Large intestine (tissue), 3 donors: ENCODE results near the gene CYS1. TPM values are rescaled to one million over a fixed set of nuclear protein-coding genes. Genes with fewer than 3 reads are reported as not detected.
"Not testable (repeated sequence)": the region's sequence is repeated elsewhere in the genome, so short reads cannot be mapped to it uniquely, and the experiment has no call there.

ENCODE experiments used
- DNase-seq, 2 donors: peaks; one replicate each; pipeline versions ENCODE4 v3.0.0 to v3.0.0-alpha.2; 2013
- H3K27ac ChIP-seq: one replicate; pipeline ENCODE4 v1.5.1; 2013; ENCODE audit warnings: low read length
- H3K27me3 ChIP-seq: 2 replicates; pipeline ENCODE4 v1.6.1; 2013; ENCODE audit warnings: low read length; ENCODE audit not compliant: control insufficient read depth, insufficient read depth
- H3K36me3 ChIP-seq: 2 replicates; pipeline ENCODE4 v1.6.1; 2013; ENCODE audit warnings: low read length; ENCODE audit not compliant: control insufficient read depth, insufficient read depth
- H3K4me1 ChIP-seq: one replicate; pipeline ENCODE4 v1.6.1; 2013; ENCODE audit warnings: low read length; ENCODE audit not compliant: control insufficient read depth, insufficient read depth
- H3K4me3 ChIP-seq: one replicate; pipeline ENCODE4 v1.5.1; 2013; ENCODE audit warnings: low read length
- H3K9me3 ChIP-seq: one replicate; pipeline ENCODE4 v1.6.1; 2013; ENCODE audit warnings: mild to moderate bottlenecking, low read depth, low read length, moderate library complexity; ENCODE audit not compliant: control insufficient read depth
- WGBS: methylation state at CpG from one replicate; pipeline ENCODE4 v1.1.5; 2013; ENCODE audit warnings: low lambda C conversion rate; ENCODE audit not compliant: insufficient coverage; 5-methylcytosine and 5-hydroxymethylcytosine counted together
- polyA plus RNA-seq: library from polyadenylated mRNA; unstranded; fragments of 120-200 nt; gene quantifications from one replicate; pipeline ENCODE4 v1.2.1, GENCODE V29; 2013

Gene CYS1
- polyA plus RNA-seq, 1 donor: 22.1 TPM

DNA sequence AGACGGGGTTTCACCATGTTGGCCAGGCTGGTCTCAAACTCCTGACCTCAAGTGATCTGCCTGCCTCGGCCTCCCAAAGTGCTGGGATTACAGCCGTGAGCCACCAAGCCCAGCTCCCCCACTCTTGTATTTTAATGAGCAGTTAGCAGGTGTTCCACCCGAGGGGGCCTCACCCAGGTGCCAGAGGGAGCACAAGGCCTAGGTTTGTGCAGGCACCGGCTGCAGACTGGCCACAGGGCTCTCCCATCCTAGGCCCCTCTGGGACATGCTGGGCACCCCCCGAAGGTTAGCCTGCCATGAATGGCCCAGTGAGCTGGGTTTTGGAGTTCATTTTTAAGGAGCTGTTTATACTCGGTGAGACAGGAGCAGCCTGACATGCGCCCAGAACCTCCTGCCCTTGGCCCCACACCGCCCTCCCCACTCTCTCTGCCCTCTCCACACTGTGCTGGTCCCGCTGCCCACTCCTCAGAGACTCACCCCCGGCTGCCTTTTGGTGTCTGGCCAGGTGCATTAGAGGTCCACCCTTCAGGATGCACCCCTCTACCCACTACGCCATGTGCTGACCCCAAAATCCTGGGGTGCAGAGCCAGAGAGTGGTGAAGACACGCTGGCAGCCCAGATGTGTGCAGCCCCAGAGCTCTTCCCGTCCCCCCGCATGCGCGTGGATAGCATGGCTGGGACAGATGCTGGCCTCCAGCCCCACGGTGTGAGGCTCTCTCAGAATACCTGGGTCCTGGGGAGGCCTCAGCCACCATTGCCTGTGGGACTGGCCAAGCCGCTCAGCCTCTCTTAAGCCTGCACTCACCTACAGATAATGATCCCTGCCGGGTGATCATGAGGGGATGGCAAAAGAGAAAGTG is 48.1 kb downstream of the CYS1 start:
- Histone ChIP-seq H3K4me1 (peaks cover 19% of the 10 kb centered on the region), H3K9me3 (no peaks in the 10 kb centered on the region), H3K4me3 (no peak overlapping the region), H3K36me3 (no peaks in the 10 kb centered on the region), H3K27me3 (no peaks in the 10 kb centered on the region), H3K27ac (no peak overlapping the region)
- no peak for DNase-seq
- WGBS: no CpG with 5 or more reads among the region's 20 CpGs

DNA sequence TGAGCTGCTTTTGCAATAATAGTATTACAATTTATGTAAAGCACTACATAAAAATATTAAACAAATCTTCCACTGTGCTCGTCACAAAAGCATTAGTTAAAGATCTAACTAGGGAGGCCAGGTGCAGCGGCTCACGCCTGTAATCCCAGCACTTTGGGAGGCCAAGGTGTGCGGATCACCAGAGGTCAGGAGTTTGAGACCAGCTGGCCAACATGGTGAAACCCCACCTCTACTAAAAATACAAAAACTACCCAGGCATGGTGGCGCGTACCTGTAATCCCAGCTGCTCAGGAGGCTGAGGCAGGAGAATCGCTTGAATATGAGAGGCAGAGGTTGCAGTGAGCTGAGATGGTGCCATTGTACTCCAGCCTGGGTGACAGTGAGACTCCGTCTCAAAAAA is 49.4 kb downstream of the CYS1 start:
- DNase-seq, H3K27me3 ChIP-seq, H3K9me3 ChIP-seq, H3K36me3 ChIP-seq: not testable (repeated sequence)
- H3K4me3 ChIP-seq: peak overlapping the region; percentile 43
- H3K4me1 ChIP-seq: peaks cover 19% of the 10 kb centered on the region
- WGBS: no CpG with 5 or more reads among the region's 8 CpGs
- H3K27ac ChIP-seq: peak overlapping the region; percentile 67

DNA sequence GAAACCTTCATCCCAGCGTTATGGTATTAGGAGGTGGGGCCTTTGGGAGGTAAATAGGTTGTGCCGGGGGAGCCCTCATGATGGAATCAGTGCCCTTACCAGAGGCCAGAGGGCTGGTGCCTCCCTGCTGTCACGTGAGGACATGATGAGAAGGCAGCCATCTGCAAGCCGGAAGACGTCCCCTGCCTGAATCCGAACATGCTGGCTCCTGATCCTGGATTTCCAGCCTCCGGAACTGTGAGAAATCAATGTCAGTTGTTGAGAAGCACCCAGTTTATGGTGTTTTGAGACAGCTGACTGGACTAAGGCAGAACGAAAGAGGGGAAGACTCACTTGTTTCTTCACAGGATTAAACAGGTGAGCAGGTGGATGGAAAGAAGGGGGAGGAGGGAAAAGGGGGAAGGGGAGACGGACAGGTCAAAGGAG is 49.9 kb downstream of the CYS1 start:
- H3K4me3 ChIP-seq: peak overlapping the region; percentile 43
- H3K36me3 ChIP-seq: no peaks in the 10 kb centered on the region
- no peaks in the 10 kb centered on the region for H3K9me3 ChIP-seq
- WGBS: 8% methylated on average over 2 of the region's 9 CpGs
- peak; percentile 81 to 90 for DNase-seq
- no peaks in the 10 kb centered on the region for H3K27me3 ChIP-seq
- peaks cover 19% of the 10 kb centered on the region for H3K4me1 ChIP-seq
- H3K27ac ChIP-seq: peak overlapping the region; percentile 67

DNA sequence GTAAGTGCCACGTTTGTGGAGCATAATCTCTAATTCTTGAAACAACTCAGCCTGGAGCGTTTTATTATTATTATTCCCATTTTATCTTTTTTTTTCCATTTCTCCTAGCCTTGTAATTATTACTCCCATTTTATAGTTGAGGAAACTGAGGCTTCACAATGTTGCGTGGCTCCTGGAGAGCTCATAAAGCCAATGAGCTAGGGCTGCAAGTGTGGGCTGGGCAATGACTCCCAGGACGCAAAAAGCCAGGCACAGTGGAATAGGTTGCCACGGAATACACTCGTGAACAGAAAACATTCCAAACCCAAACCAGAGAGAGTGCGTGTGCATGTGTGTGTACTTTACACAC is 50.4 kb downstream of the CYS1 start:
- DNase-seq: no peak
- H3K4me3 ChIP-seq: peak overlapping the region; percentile 43
- 60% methylated on average over 1 of the region's 7 CpGs for WGBS

DNA sequence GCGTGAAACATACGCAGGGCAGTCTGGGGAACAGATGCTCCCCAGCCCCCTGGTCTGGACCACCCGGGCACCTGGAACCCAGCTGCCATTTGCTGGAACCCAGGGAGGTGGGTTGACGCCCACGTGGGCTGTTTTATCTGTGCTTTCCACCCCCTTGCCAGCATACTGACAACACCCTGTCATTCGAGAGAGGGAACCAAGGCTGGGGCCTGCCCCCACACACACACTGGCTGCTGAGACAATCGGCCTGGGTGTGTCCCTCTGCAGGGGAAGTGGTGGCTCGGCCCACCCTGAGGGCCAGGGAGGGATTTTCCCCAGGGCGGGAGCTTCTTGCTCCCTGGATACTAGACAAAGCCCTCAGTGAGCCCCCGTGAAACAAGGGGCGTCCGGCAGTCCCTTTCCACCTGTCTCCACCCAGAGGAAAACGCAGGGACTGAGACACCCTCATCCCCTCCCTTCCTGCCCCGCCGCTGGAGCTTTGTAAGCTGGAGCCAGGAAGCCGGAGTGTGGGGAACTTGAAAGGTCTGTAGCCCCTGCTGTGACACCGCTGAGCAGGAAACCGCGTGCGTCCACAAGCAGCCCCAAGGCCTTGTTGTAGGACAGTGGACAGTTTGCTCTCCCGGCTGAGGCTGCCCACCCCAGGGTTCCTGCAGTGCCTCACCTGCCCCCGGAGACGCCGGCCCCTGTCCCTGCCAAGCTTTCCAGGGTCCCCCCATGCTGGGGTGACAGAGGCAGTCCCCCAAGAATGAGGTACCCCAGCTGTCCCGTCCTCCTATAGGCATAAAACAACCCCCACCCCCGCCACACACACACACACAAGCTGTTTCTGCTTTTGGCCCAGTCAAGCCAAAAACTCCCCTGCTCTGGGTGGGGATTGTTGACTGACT is 51.0 kb downstream of the CYS1 start:
- WGBS: no CpG with 5 or more reads among the region's 26 CpGs
- DNase-seq: peak; percentile 53 to 79
- Histone ChIP-seq H3K27me3 (no peaks in the 10 kb centered on the region), H3K27ac (peak overlapping the region; percentile 67), H3K4me3 (no peak overlapping the region), H3K36me3 (no peaks in the 10 kb centered on the region), H3K4me1 (peaks cover 19% of the 10 kb centered on the region), H3K9me3 (no peaks in the 10 kb centered on the region)

More for the DNA sequence above, 50.4 kb downstream of the CYS1 start:
- H3K4me1 ChIP-seq: peaks cover 19% of the 10 kb centered on the region
- H3K9me3 ChIP-seq: no peaks in the 10 kb centered on the region
- peak overlapping the region; percentile 67 for H3K27ac ChIP-seq
- no peaks in the 10 kb centered on the region for H3K36me3 ChIP-seq
- no peaks in the 10 kb centered on the region for H3K27me3 ChIP-seq

DNA sequence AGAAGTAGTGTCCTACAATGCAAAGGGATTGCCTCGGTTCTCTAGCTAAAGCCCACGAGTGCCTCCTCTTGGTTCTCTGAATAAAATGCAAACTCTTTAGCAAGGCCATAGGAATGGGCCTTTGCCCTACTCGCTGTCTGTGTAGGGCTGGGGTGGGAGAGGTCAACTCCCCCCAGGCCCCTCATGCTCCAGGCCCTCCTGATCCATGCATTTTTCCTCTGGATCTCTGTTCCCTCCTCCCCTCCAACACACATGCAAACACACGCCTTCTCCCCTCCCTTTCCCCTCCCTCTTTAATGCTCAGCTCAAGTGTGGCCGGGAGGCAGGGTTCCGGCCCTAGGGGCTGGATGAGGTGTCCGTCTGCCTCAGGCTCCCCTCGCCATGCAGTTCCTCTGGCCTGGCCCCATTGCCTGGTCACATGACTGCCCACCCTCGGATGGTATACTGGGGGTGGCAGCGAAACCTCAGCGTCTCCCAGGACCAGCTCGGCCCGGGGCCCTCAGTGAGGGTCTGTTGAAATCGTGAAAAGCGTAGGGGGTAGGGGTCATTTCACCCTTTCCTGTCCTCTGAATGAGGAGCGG is 51.7 kb downstream of the CYS1 start:
- H3K4me1 ChIP-seq: peaks cover 20% of the 10 kb centered on the region
- H3K9me3 ChIP-seq: no peaks in the 10 kb centered on the region
- no peaks in the 10 kb centered on the region for H3K27me3 ChIP-seq
- no CpG with 5 or more reads among the region's 16 CpGs for WGBS
- no peak overlapping the region for H3K4me3 ChIP-seq
- no peak for DNase-seq
- H3K36me3 ChIP-seq: no peaks in the 10 kb centered on the region
- H3K27ac ChIP-seq: no peak overlapping the region

DNA sequence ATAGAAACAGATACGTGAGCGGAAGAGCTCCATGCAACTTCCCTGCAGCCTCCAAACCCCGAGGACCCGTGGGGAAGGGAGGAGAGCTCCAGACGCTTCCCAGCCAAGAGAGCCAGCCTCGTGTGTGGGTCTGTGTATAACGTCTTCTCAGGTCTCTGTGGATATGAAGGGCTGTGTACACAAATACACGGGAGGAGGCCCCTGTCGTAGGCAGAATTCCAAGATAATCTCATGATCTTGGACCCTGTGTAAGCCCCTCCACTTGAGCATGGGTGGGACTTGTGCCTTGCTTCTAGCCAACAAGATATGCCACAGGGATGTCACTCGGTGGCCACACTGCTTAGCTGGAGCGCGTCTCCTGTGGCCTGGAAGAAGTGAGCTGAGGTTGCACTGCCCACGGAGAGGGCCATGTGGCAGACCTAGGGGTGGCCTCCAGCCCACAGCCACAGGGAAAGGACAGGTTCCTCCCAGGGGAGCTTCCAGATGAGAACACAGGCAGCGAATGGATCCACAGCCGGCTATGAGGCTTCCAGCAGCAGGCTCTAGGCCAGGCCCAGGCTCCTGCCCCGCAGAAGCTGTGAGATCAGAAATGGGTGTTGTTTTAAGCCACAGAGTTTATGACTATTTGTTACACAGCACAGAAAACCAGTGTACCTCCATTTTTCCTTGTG is 52.4 kb downstream of the CYS1 start:
- no peaks in the 10 kb centered on the region for H3K9me3 ChIP-seq
- peaks cover 27% of the 10 kb centered on the region for H3K4me1 ChIP-seq
- H3K4me3 ChIP-seq: no peak overlapping the region
- H3K27me3 ChIP-seq: no peaks in the 10 kb centered on the region
- no peak overlapping the region for H3K27ac ChIP-seq
- no CpG with 5 or more reads among the region's 16 CpGs for WGBS
- no peaks in the 10 kb centered on the region for H3K36me3 ChIP-seq
- no peak for DNase-seq

DNA sequence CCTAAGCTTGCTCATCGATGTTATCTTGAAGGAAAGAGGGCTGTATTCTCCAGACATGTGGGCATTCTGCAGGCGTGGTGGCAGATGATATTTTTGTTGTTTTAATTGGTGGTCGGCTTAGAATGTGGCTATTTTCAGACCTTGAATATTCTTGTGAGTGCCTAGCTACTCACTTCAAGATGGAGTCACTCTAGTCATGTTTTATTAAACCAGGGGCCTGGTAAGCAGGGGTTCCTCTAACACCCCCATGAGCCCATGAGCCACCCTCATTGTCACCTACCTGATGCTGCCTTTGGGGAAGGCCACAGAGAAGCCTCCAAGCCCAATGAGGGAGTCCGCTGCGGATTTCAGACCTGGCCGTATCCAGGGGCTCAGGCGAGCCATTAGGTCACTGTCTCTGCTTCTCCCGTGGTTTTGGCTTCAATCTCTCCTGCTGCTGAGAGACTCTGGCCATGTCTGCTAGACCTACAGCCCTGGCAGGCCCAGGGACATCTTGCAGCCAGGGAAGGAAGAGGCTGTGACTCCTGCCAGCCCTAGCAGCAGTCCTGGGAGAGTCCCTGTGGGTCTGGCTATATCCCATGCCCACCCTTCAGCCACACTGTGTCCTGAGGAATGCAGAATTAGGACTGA is 53.2 kb downstream of the CYS1 start:
- no peaks in the 10 kb centered on the region for H3K27me3 ChIP-seq
- no peak overlapping the region for H3K27ac ChIP-seq
- no CpG with 5 or more reads among the region's 8 CpGs for WGBS

DNA sequence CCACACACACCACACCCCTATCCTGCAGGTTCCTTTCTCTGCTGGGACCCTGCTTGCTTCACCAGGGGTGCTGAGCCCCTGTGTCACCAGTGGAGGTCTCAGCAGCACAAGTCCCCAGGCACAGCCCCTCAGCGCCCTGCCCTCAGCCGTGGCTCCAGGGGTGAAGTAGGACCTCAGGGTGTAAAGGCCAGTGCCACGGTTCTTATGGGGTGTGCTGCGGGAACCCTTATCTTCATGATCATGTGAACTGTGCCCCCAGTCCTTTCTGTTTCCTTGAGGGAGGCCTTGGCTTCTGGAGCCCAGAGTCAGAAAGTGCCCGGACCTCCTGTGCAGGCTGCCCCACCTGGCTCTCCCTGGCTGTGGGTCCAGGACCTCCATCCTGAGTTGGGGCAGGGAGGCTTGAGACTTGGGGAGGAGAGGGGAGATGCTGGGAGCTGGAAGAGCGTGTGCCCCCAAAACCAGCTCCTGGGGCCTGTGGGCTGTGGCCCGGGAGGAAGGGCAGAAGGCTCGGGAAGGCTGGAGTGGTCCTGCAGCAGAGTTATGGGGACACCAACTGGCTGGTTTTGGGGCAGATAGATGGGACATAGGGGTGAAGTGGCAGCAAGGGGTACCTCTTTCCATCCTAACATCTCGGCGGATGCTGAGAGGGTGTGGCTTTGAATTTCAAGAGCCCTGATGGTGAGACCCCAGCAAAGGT is 57.1 kb downstream of the CYS1 start:
- Histone ChIP-seq H3K4me1 (peaks cover 18% of the 10 kb centered on the region), H3K9me3 (no peaks in the 10 kb centered on the region), H3K4me3 (no peak overlapping the region), H3K27me3 (no peaks in the 10 kb centered on the region), H3K36me3 (no peaks in the 10 kb centered on the region), H3K27ac (peak overlapping the region; percentile 72)
- WGBS: no CpG with 5 or more reads among the region's 10 CpGs
- peak; percentile 68 to 88 for DNase-seq

More for the DNA sequence above, 53.2 kb downstream of the CYS1 start:
- Histone ChIP-seq H3K9me3 (no peaks in the 10 kb centered on the region), H3K4me1 (peaks cover 33% of the 10 kb centered on the region), H3K4me3 (no peak overlapping the region), H3K36me3 (no peaks in the 10 kb centered on the region)
- DNase-seq: no peak
